K562 (cell line): ENCODE data around the gene PLEK2. TPM values are rescaled to one million over a fixed set of nuclear protein-coding genes. Genes with fewer than 3 reads are reported as not detected.

Experiments
- ATAC-seq: fragments of 200-7000 bp; cut with Tn5 transposase; 3 replicates; pipeline ENCODE4 v1.9.1; 2020; ENCODE audit warnings: moderate library complexity
- BruUV-seq: library from RNA; stranded (reverse); fragments of 400-500 nt; replicated peaks from 2 replicates; lab custom pipeline; 2021; lab: Mats Ljungman, UMichigan
- CTCF ChIA-PET: fragments of 300-600 bp; formaldehyde crosslinking; extraction: SDS; loops from one replicate; lab custom pipeline; 2021; ENCODE audit warnings: low intra/inter-chr PET ratio; lab: Yijun Ruan, JAX
- POLR2A ChIA-PET: fragments of 300-600, 350-650 bp; sonication (Branson Sonifier 250); formaldehyde crosslinking; extraction: SDS; loops from one replicate; lab custom pipeline; 2021; ENCODE audit warnings: antibody characterized with exemption, inconsistent platforms; lab: Yijun Ruan, JAX
- DNase-seq, 4 experiments: peaks; one replicate each; pipeline versions ENCODE4 v3.0.0 to v3.0.0-alpha.2; 2011 to 2018; ENCODE audit warnings: low spot score in 3 of 4, mixed read lengths in 3 of 4; ENCODE audit errors: extremely low read depth in 1 of 4
- FAIRE-seq: peaks from 2 replicates; lab custom pipeline; 2011; peaks lifted over from hg19 to GRCh38; lab: Jason Lieb, UNC
- H2AFZ ChIP-seq: 2 replicates; pipeline ENCODE4 v1.6.0; 2011; ENCODE audit warnings: low read depth, low read length, control low read depth, inconsistent platforms
- H3K27ac ChIP-seq: fragments of 200-600 bp; 3 replicates; pipeline ENCODE4 v1.8.0; 2011; ENCODE audit warnings: low read depth, mild to moderate bottlenecking, control low read depth, inconsistent platforms, low read length, moderate library complexity, mixed read lengths; ENCODE audit errors: extremely low read depth
- H3K27me3 ChIP-seq, 2 experiments: fragments of 300-600 bp in 1 of 2; 2 replicates in 1 of 2; 3 replicates in 1 of 2; pipeline versions ENCODE4 v1.6.0 to v1.8.0; 2011; ENCODE audit warnings: inconsistent platforms in 2 of 2, low read length in 2 of 2, mild to moderate bottlenecking in 1 of 2, mixed read lengths in 1 of 2, moderate library complexity in 1 of 2; ENCODE audit not compliant: control insufficient read depth in 2 of 2, insufficient read depth in 2 of 2
- H3K36me3 ChIP-seq: fragments of 300-600 bp; 3 replicates; pipeline ENCODE4 v1.8.0; 2011; ENCODE audit warnings: mild to moderate bottlenecking, low read length, inconsistent platforms; ENCODE audit not compliant: control insufficient read depth, insufficient read depth
- H3K4me1 ChIP-seq, 2 experiments: fragments of 200-600 bp in 1 of 2; replicated peaks in 1 of 2; 2 replicates in 1 of 2; 3 replicates in 1 of 2; pipeline versions ENCODE4 v1.5.1 to v1.8.0; 2011; ENCODE audit warnings: inconsistent platforms in 2 of 2, low read length in 2 of 2, mild to moderate bottlenecking in 1 of 2, mixed read lengths in 1 of 2, moderate library complexity in 1 of 2; ENCODE audit not compliant: control insufficient read depth in 2 of 2, insufficient read depth in 2 of 2
- H3K4me2 ChIP-seq: 2 replicates; pipeline ENCODE4 v1.6.1; 2011; ENCODE audit warnings: low read length, control low read depth, inconsistent platforms, mixed read lengths; ENCODE audit not compliant: insufficient read depth
- H3K4me3 ChIP-seq: fragments of 200-600 bp; sonication (generic), shearing (Covaris generic); 2 replicates; pipeline ENCODE4 v1.5.1; 2016; ENCODE audit warnings: control low read depth, inconsistent platforms
- H3K79me2 ChIP-seq: fragments of 200-600 bp; 3 replicates; pipeline ENCODE4 v1.8.0; 2011; ENCODE audit warnings: low read length, inconsistent platforms; ENCODE audit not compliant: control insufficient read depth, insufficient read depth
- H3K9ac ChIP-seq, 2 experiments: 2 replicates each; pipeline versions ENCODE4 v1.6.0 to v1.6.1; 2011; ENCODE audit warnings: low read depth in 2 of 2, low read length in 2 of 2, control low read depth in 1 of 2, inconsistent platforms in 1 of 2, mild to moderate bottlenecking in 1 of 2, mixed read lengths in 1 of 2; ENCODE audit not compliant: insufficient read depth in 1 of 2
- H3K9me1 ChIP-seq: one replicate; pipeline ENCODE4 v1.6.0; 2011; ENCODE audit warnings: inconsistent platforms, mild to moderate bottlenecking, low read length, moderate library complexity; ENCODE audit not compliant: control insufficient read depth, insufficient read depth
- H3K9me3 ChIP-seq: replicated peaks from 2 replicates; pipeline ENCODE4 v1.5.1; 2011; ENCODE audit warnings: low read depth, low read length, inconsistent platforms; ENCODE audit not compliant: control insufficient read depth, insufficient read depth
- H4K20me1 ChIP-seq: replicated peaks from 2 replicates; pipeline ENCODE4 v1.6.1; 2011; ENCODE audit warnings: low read length, inconsistent platforms, mixed read lengths; ENCODE audit not compliant: control insufficient read depth, insufficient read depth
- ETV1 ChIP-seq: fragments of 450-650 bp; conservative IDR thresholded peaks from 2 replicates; pipeline ENCODE4 v1.6.1; 2016; ENCODE audit warnings: missing genetic modification characterization, control low read depth, low read depth, missing compliant biosample characterization
- JUN ChIP-seq, 2 experiments: sonication (generic) in 1 of 2; formaldehyde crosslinking in 1 of 2; IDR thresholded peaks; 2 replicates each; pipeline versions ENCODE4 v1.6.1 to v1.8.0; 2012 to 2022; ENCODE audit warnings: borderline replicate concordance in 2 of 2, mild to moderate bottlenecking in 2 of 2, improper control_type of control experiment in 1 of 2, low read depth in 1 of 2, low read length in 1 of 2, missing genetic modification reagents in 1 of 2
- MECOM ChIP-seq: fragments of 250-450 bp; sonication (Bioruptor Pico); IDR thresholded peaks from 2 replicates; pipeline ENCODE4 v1.8.0; 2022; ENCODE audit warnings: inconsistent platforms
- NR0B1 ChIP-seq: fragments of 450-650 bp; IDR thresholded peaks from one replicate; pipeline ENCODE4 v1.6.1; 2018; ENCODE audit warnings: mild to moderate bottlenecking, moderate library complexity; ENCODE audit not compliant: partially characterized antibody
- PHB ChIP-seq: fragments of 250-450 bp; sonication (Bioruptor Pico); IDR thresholded peaks from 2 replicates; pipeline ENCODE4 v1.5.0; 2021
- RAD21 ChIP-seq, 2 experiments: fragments of 250-450 bp in 1 of 2; fragments of 450-650 bp in 1 of 2; sonication (Bioruptor Pico) in 1 of 2; formaldehyde crosslinking in 1 of 2; IDR thresholded peaks in 1 of 2; conservative IDR thresholded peaks in 1 of 2; 2 replicates each; pipeline versions ENCODE4 v1.4.0 to v1.8.0; 2020 to 2022; ENCODE audit warnings: mild to moderate bottlenecking in 2 of 2, moderate library complexity in 1 of 2
- RBM15 ChIP-seq: fragments of 200-400 bp; formaldehyde crosslinking; IDR thresholded peaks from 2 replicates; pipeline ENCODE4 v1.6.1; 2018; ENCODE audit warnings: mild to moderate bottlenecking, low read length, moderate library complexity; ENCODE audit not compliant: insufficient read depth
- U2AF1 ChIP-seq: fragments of 200-400 bp; formaldehyde crosslinking; optimal IDR thresholded peaks from 2 replicates; pipeline ENCODE3; 2017; ENCODE audit warnings: mild to moderate bottlenecking, low read depth, low read length, moderate library complexity
- ZNF174 ChIP-seq: fragments of 250-450 bp; sonication (Bioruptor Pico); IDR thresholded peaks from 2 replicates; pipeline ENCODE4 v1.4.0; 2020; ENCODE audit warnings: mild to moderate bottlenecking
- WGBS: fragments of 100-300 bp; shearing (Covaris generic); methylation state at CpG from one replicate; pipeline ENCODE4 v1.1.6; 2016; ENCODE audit warnings: low coverage, mixed read lengths; ENCODE audit not compliant: insufficient coverage; ENCODE audit errors: missing lambda C conversion rate; 5-methylcytosine and 5-hydroxymethylcytosine counted together
- in situ Hi-C: fragments of 300-500 bp; cut with MboI; formaldehyde crosslinking; loops from 4 replicates; pipeline ENCODE4 v1.15.0; 2018; ENCODE audit warnings: inconsistent platforms, mixed read lengths
- intact Hi-C: fragments of 100-400 bp; cut with micrococcal nuclease; formaldehyde crosslinking; loops from 2 replicates; pipeline ENCODE4 v1.14.2; 2022
- polyA plus RNA-seq, 8 experiments: library from polyadenylated mRNA; depleted of rRNA in 4 of 8; stranded (reverse) in 5 of 8; unstranded in 3 of 8; fragments of >200 nt; fragmentation: Nextera tagmentation in 2 of 8; fragmentation: Illumina TruSeq in 1 of 8; extraction: Ambion mirVana in 2 of 8; extraction: Trizol in 1 of 8; gene quantifications; 2 replicates each; pipeline versions ENCODE4 v1.2.1 to v1.2.3, GENCODE V29; 2011 to 2014; ENCODE audit warnings: inconsistent platforms in 1 of 8, missing spikeins in 1 of 8
- total RNA-seq, 7 experiments: library from RNA; depleted of rRNA in 6 of 7; stranded (reverse); fragments of >200 nt in 6 of 7; fragmentation: Illumina TruSeq in 2 of 7; extraction: Trizol in 2 of 7; gene quantifications; 2 replicates each; pipeline versions ENCODE4 v1.2.1 to v1.2.3, GENCODE V29; 2011 to 2021; ENCODE audit warnings: low replicate concordance in 1 of 7
- TF ChIP-seq, protein P1 (sequence below), 3 experiments: IDR thresholded peaks in 2 of 3; conservative IDR thresholded peaks in 1 of 3; 2 replicates each; pipeline ENCODE4 v1.5.1; 2011 to 2012; ENCODE audit warnings: low read length in 3 of 3, mild to moderate bottlenecking in 3 of 3, control low read depth in 2 of 3, improper control_type of control experiment in 1 of 3, inconsistent platforms in 1 of 3, low read depth in 1 of 3, mixed read lengths in 1 of 3, moderate library complexity in 1 of 3; ENCODE audit not compliant: insufficient read depth in 2 of 3
- TF ChIP-seq, protein P2 (sequence below): IDR thresholded peaks from 3 replicates; pipeline ENCODE4 v1.6.1; 2011; ENCODE audit warnings: borderline replicate concordance, mild to moderate bottlenecking; ENCODE audit not compliant: insufficient read length, insufficient read depth

Gene PLEK2
- total and polyA plus RNA-seq, 9 of the 15 experiments (the other 6 are each of a cell fraction or from before 2014, with no cell fraction given) = not detected

DNA sequence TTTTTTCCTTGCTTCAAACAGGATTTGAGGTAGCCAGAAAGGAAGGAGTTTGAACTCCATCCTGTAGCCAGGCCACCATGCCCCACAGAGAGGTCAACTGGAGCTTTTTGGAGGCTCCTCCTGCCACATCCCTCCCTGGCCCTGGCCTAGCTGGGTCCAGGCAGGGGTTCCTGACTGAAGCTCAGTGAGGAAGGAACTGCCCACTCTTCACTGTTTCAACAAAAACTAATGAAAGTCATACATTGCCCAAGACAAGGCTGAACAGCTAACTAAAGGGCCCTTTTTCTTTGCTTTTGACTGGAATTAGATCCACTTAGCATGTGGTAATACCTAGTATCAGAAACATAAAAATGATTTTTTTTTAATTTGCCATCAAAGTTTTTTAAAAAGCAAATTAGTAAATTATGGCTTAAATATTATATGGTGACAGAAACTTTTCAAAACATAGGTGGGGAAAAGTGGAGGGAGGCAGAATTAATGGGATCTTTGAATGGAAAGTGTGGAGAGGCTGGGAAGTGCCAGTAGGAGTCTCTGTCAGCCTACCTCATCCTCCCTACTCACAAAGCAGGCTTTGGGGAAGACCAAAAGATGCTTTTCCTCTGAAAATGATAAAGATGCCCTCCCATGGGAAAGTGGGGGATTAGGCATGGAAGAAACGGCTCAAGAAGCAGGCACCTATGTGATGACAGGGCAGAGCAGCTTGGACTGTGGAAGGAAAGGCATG is 22.0 kb downstream of the PLEK2 start:
- Histone ChIP-seq H3K36me3 (peaks cover 22% of the 10 kb centered on the region; the same call in 1 of the 3 replicates), H3K9ac (peak overlapping the region in 1 of 2 experiments; percentile 33; a peak in 1 of 4 replicates), H2AFZ (no peak overlapping the region), H3K9me1 (no peaks in the 10 kb centered on the region), H4K20me1 (no peaks in the 10 kb centered on the region), H3K4me3 (no peak overlapping the region), H3K27ac (no peak overlapping the region), H3K4me2 (no peak overlapping the region), H3K27me3 (no peaks in the 10 kb centered on the region), H3K4me1 (peaks cover 18 to 23% of the 10 kb centered on the region in 2 experiments; a peak in 4 of 5 replicates), H3K79me2 (no peaks in the 10 kb centered on the region), H3K9me3 (no peaks in the 10 kb centered on the region)
- in situ Hi-C loops (no loop called here), intact Hi-C loops (no loop called here)
- ATAC-seq (no peak), FAIRE-seq (no peak), DNase-seq (no peak)
- ChIA-PET CTCF (no interaction called here), POLR2A (no interaction called here)
- BruUV-seq = no TSS peak
- no peak for TF ChIP-seq NR0B1
- TF ChIP-seq, protein P1, sequence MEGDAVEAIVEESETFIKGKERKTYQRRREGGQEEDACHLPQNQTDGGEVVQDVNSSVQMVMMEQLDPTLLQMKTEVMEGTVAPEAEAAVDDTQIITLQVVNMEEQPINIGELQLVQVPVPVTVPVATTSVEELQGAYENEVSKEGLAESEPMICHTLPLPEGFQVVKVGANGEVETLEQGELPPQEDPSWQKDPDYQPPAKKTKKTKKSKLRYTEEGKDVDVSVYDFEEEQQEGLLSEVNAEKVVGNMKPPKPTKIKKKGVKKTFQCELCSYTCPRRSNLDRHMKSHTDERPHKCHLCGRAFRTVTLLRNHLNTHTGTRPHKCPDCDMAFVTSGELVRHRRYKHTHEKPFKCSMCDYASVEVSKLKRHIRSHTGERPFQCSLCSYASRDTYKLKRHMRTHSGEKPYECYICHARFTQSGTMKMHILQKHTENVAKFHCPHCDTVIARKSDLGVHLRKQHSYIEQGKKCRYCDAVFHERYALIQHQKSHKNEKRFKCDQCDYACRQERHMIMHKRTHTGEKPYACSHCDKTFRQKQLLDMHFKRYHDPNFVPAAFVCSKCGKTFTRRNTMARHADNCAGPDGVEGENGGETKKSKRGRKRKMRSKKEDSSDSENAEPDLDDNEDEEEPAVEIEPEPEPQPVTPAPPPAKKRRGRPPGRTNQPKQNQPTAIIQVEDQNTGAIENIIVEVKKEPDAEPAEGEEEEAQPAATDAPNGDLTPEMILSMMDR (IDR thresholded peaks at IDR 0.05 in 2 of 3, conservative IDR thresholded peaks at IDR 0.05 in 1 of 3; ENCODE audit: insufficient read depth in 2 of 3, low read depth in 1 of 3, low read length in 3 of 3) = peak in 2 of 3 experiments; percentile 14 to 41; a peak in 2 of 6 replicates
- peak; percentile 5 to 46; a peak in 2 of 4 replicates for TF ChIP-seq RAD21 (CRISPR knock-in tag; conservative IDR thresholded peaks at IDR 0.05 in 1 of 2, IDR thresholded peaks at IDR 0.05 in 1 of 2)
- no peak for TF ChIP-seq MECOM (CRISPR knock-in tag)
- no peak for TF ChIP-seq PHB (CRISPR knock-in tag)
- no peak for TF ChIP-seq RBM15
- TF ChIP-seq JUN (IDR thresholded peaks at IDR 0.05; ENCODE audit: borderline replicate concordance, low read depth, low read length) = no peak
- no peak for TF ChIP-seq JUN (CRISPR knock-in tag; IDR thresholded peaks at IDR 0.05; ENCODE audit: borderline replicate concordance)
- no peak for TF ChIP-seq ZNF174 (CRISPR knock-in tag)
- TF ChIP-seq, protein P2, sequence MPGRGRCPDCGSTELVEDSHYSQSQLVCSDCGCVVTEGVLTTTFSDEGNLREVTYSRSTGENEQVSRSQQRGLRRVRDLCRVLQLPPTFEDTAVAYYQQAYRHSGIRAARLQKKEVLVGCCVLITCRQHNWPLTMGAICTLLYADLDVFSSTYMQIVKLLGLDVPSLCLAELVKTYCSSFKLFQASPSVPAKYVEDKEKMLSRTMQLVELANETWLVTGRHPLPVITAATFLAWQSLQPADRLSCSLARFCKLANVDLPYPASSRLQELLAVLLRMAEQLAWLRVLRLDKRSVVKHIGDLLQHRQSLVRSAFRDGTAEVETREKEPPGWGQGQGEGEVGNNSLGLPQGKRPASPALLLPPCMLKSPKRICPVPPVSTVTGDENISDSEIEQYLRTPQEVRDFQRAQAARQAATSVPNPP = no peak
- TF ChIP-seq U2AF1 = no peak
- TF ChIP-seq ETV1 (tag) = no peak
- 100% methylated on average over 1 of the region's 1 CpG for WGBS
